ENCODE measurements around the gene PLXNA4.

DNA sequence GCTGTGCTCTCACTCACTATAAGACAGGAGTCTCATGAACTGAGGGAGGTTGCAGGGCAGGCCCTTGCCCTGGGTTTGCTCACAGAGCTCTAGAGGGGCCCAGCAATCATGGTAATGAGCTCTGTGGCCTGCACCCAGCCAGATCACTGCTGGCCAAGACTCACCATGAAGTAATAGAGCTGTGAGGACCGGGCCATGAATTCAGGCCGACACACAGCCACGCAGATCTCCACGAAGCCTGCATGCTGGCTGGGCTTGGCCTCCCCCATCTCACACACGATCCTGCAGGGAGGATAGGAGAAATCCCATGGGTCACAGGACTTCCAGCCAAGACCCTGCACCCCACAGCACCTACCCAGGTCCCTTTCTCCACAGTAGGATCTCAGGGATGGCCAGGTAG lies 382.4 kb downstream of the PLXNA4 start:
- no peak for TF ChIP-seq REST (IDR thresholded peaks at IDR 0.05)
- no peak for TF ChIP-seq CTCF (IDR thresholded peaks at IDR 0.05; ENCODE audit: low read depth, low read length, missing input control)
- no peak for TF ChIP-seq YY1 (IDR thresholded peaks at IDR 0.05)
- TF ChIP-seq GABPA (IDR thresholded peaks at IDR 0.05 in 1 of 2, conservative IDR thresholded peaks at IDR 0.05 in 1 of 2), result no peak
